ENCODE measurements around the gene PABPC3. TPM values are rescaled to one million over a fixed set of nuclear protein-coding genes. Genes with fewer than 3 reads are reported as not detected.

PABPC3 gene
- total RNA-seq, 1 donor from 2014 or later: 0.45 TPM

Other genes starting within 250 kb of the PABPC3 start
- gene AMER2, start 76.2 kb downstream of the PABPC3 start, total RNA-seq: 0.02 TPM in 1 of 2 replicates, not detected in the other
- 18.5 and 19.3 TPM in 2 replicates for gene MTMR6, start 191.4 kb downstream of the PABPC3 start, total RNA-seq
- gene NUP58, start 205.5 kb downstream of the PABPC3 start, total RNA-seq: 50.2 and 53.2 TPM in 2 replicates

Measured in astrocyte (in vitro differentiated cells and primary cell).